ENCODE results near the gene COL2A1. TPM values are rescaled to one million over a fixed set of nuclear protein-coding genes. Genes with fewer than 3 reads are reported as not detected.
A peak's percentile ranks its signal among the peaks of the same experiment; 100 is the strongest.

Gene COL2A1
- total and polyA plus RNA-seq, 2 donors (not counting 3 experiments of a cell fraction or from before 2014, with no cell fraction given): not detected

DNA sequence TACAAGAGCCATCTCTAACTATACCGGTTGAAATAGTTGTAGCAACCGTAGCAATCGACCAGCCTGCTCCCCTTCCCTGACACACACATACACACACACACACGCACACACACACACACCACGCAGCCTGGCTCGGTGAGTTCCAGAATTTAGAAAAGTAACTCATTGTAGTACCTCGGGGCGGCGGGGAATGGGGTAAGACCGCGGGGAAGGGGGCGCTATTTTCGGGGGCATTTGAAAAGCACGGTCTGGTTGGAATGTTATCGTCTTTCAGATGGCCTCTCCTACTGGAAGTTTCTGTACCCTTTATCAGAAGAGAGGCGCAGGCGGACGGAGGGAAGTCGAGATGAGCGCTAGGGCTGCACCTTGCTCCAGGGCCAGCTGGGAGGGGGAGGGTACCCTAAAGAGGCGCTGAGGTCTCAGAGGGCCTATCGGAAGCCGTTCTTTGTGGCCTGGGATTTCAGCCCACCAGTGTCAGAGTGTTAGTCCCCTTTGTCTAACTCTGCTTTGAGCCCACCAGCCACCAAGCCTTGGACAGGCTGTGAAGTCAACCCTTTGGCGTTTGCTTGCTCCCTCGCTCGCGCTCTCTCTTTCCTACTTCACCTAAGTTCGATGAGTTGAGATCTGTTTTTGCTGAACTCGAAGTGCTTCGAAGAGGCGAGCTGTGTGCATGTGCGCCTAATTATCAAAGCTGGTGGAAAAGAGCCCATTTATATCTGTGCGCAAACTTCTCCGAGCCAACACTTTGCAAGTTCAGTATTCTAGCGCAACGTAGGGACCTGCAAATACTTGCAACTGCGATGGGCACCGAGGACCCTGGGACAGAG, 837 bp downstream of the COL2A1 start:
- no peak overlapping the region for H3K9ac ChIP-seq (replicated peaks; ENCODE audit: extremely low read depth, insufficient read depth, low read length)
- H3K9me3 ChIP-seq (replicated peaks; ENCODE audit: control insufficient read depth, insufficient read depth, low read length): no peaks in the 10 kb centered on the region
- peaks cover 24% of the 10 kb centered on the region for H3K4me1 ChIP-seq (ENCODE audit: control insufficient read depth, extremely low read depth, insufficient read depth, low read length)
- H4K20me1 ChIP-seq (replicated peaks; ENCODE audit: control insufficient read depth, extremely low read depth, insufficient read depth, low read length): no peaks in the 10 kb centered on the region
- no peaks in the 10 kb centered on the region for H3K36me3 ChIP-seq (ENCODE audit: control insufficient read depth in 2 of 2, extremely low read depth in 1 of 2, insufficient read depth in 2 of 2, low read length in 2 of 2)
- H3K27me3 ChIP-seq (ENCODE audit: control insufficient read depth in 2 of 2, insufficient read depth in 2 of 2, low read length in 2 of 2): peaks cover 71 to 89% of the 10 kb centered on the region in 2 experiments
- H3K27ac ChIP-seq (ENCODE audit: insufficient read depth, low read depth, low read length): no peak overlapping the region
- H3K4me3 ChIP-seq (replicated peaks in 1 of 3; ENCODE audit: insufficient read depth in 1 of 3, low read depth in 1 of 3, low read length in 3 of 3): no peak overlapping the region
- H2AFZ ChIP-seq (ENCODE audit: low read depth, low read length): no peak overlapping the region
- DNase-seq (ENCODE audit: low read depth, low spot score): peak; percentile 26
- H3K4me2 ChIP-seq (ENCODE audit: insufficient read depth, low read length): no peak overlapping the region
- ChIA-PET CTCF (interaction anchor here (1.1 to 1.5 kb wide), 2 partner anchors 40 to 43 kb away, joined by 3 to 4 read pairs; partner anchors contain the start of gene TMEM106C), POLR2A (no interaction called here)
- no TSS peak for BruUV-seq (replicated peaks)
- intact Hi-C loops (cut with micrococcal nuclease) (loop anchor here (5.0 kb wide), 4 partner anchors 41 to 194 kb away; partner anchors contain the start of genes SENP1 and TMEM106C), dilution Hi-C loops (cut with MboI; ENCODE audit: extremely low pct_ligation_motif_present, low sequenced_read_pairs) (no loop called here)
- peak; percentile 73 for FAIRE-seq
- TF ChIP-seq EZH2 (IDR thresholded peaks at IDR 0.05; ENCODE audit: borderline replicate concordance, low read depth, low read length, severe bottlenecking) (peak; percentile 29), FOS (IDR thresholded peaks at IDR 0.05; ENCODE audit: borderline replicate concordance, insufficient read depth, low read length) (no peak)
- no peaks in the 10 kb centered on the region for H3K9me1 ChIP-seq (replicated peaks; ENCODE audit: control insufficient read depth, extremely low read depth, insufficient read depth, low read length)
- no peaks in the 10 kb centered on the region for H3K79me2 ChIP-seq (ENCODE audit: control insufficient read depth, insufficient read depth, low read length)

- Histone ChIP-seq H3K79me2 (ENCODE audit: control insufficient read depth, insufficient read depth, low read length) (no peaks in the 10 kb centered on the region), H3K27me3 (ENCODE audit: control insufficient read depth in 2 of 2, insufficient read depth in 2 of 2, low read length in 2 of 2) (peaks cover 71 to 92% of the 10 kb centered on the region in 2 experiments), H3K4me1 (ENCODE audit: control insufficient read depth, extremely low read depth, insufficient read depth, low read length) (peaks cover 24% of the 10 kb centered on the region), H3K36me3 (ENCODE audit: control insufficient read depth in 2 of 2, extremely low read depth in 1 of 2, insufficient read depth in 2 of 2, low read length in 2 of 2) (no peaks in the 10 kb centered on the region), H2AFZ (ENCODE audit: low read depth, low read length) (no peak overlapping the region), H3K9ac (replicated peaks; ENCODE audit: extremely low read depth, insufficient read depth, low read length) (no peak overlapping the region), H4K20me1 (replicated peaks; ENCODE audit: control insufficient read depth, extremely low read depth, insufficient read depth, low read length) (no peaks in the 10 kb centered on the region), H3K9me3 (replicated peaks; ENCODE audit: control insufficient read depth, insufficient read depth, low read length) (no peaks in the 10 kb centered on the region), H3K4me2 (ENCODE audit: insufficient read depth, low read length) (no peak overlapping the region), H3K27ac (ENCODE audit: insufficient read depth, low read depth, low read length) (no peak overlapping the region), H3K9me1 (replicated peaks; ENCODE audit: control insufficient read depth, extremely low read depth, insufficient read depth, low read length) (no peaks in the 10 kb centered on the region), H3K4me3 (replicated peaks in 1 of 3; ENCODE audit: insufficient read depth in 1 of 3, low read depth in 1 of 3, low read length in 3 of 3) (peak overlapping the region in 1 of 3 experiments; percentile 61)
- TF ChIP-seq EZH2 (IDR thresholded peaks at IDR 0.05; ENCODE audit: borderline replicate concordance, low read depth, low read length, severe bottlenecking) (peak; percentile 58), MYC (IDR thresholded peaks at IDR 0.05; ENCODE audit: low read depth, low read length) (no peak), JUN (IDR thresholded peaks at IDR 0.05; ENCODE audit: borderline replicate concordance, insufficient read depth, insufficient read length, low read depth) (no peak)
- DNase-seq (ENCODE audit: low read depth, low spot score): peak; percentile 38
- peak; percentile 21 for FAIRE-seq
- CTCF ChIA-PET: interaction anchor here (1.1 to 1.5 kb wide), 4 partner anchors 39 to 162 kb away, joined by 3 to 4 read pairs (median 3); partner anchors contain the start of gene TMEM106C
- BruUV-seq (replicated peaks): no TSS peak
- POLR2A ChIA-PET: no interaction called here
- intact Hi-C loops (cut with micrococcal nuclease): loop anchor here (5.0 kb wide), 4 partner anchors 40 to 195 kb away; partner anchors contain the start of genes SENP1 and TMEM106C
- dilution Hi-C loops (cut with MboI; ENCODE audit: extremely low pct_ligation_motif_present, low sequenced_read_pairs): no loop called here
These were observed 1.5 kb downstream of the COL2A1 start for GRCh38 chr12:48002773-48003218.

Data from endothelial cell of umbilical vein (primary cell).